Spleen (tissue), 11 donors: ENCODE results near the gene CLDN20. TPM values are rescaled to one million over a fixed set of nuclear protein-coding genes. Genes with fewer than 3 reads are reported as not detected.

ENCODE experiments used
- DNase-seq: peaks from one replicate; pipeline ENCODE4 v3.0.0-alpha.2; 2020
- H3K27ac ChIP-seq, 8 donors: fragments of 200-600 bp; sonication (generic) in 7 of 8; 1 replicate in 4 of 8; 2 replicates in 4 of 8; pipeline versions ENCODE4 v1.5.0 to v1.8.0; 2016 to 2021; ENCODE audit warnings: inconsistent platforms in 4 of 8, mild to moderate bottlenecking in 4 of 8, moderate library complexity in 1 of 8
- H3K27me3 ChIP-seq, 7 donors: fragments of 200-600 bp; sonication (generic) in 6 of 7; replicated peaks in 1 of 7; 1 replicate in 4 of 7; 2 replicates in 3 of 7; pipeline versions ENCODE4 v1.5.0 to v1.8.0; 2016 to 2021; ENCODE audit warnings: inconsistent platforms in 3 of 7, mild to moderate bottlenecking in 1 of 7
- H3K36me3 ChIP-seq, 6 donors: fragments of 200-600 bp; sonication (generic) in 5 of 6; 1 replicate in 4 of 6; 2 replicates in 2 of 6; pipeline versions ENCODE4 v1.5.0 to v1.8.0; 2016 to 2021; ENCODE audit warnings: inconsistent platforms in 2 of 6
- H3K4me1 ChIP-seq, 6 donors: fragments of 200-600 bp; sonication (generic) in 5 of 6; 1 replicate in 3 of 6; 2 replicates in 3 of 6; pipeline versions ENCODE4 v1.5.0 to v1.8.0; 2016 to 2021; ENCODE audit warnings: inconsistent platforms in 3 of 6
- H3K4me3 ChIP-seq, 8 donors: fragments of 200-600 bp; sonication (generic) in 7 of 8; 1 replicate in 4 of 8; 2 replicates in 4 of 8; pipeline versions ENCODE4 v1.5.0 to v1.8.0; 2016 to 2021; ENCODE audit warnings: inconsistent platforms in 4 of 8, mild to moderate bottlenecking in 4 of 8, moderate library complexity in 2 of 8
- H3K9me3 ChIP-seq, 8 donors: fragments of 200-600 bp; sonication (generic) in 7 of 8; 1 replicate in 4 of 8; 2 replicates in 4 of 8; pipeline versions ENCODE4 v1.5.0 to v1.8.0; 2016 to 2021; ENCODE audit warnings: inconsistent platforms in 4 of 8
- POLR2A ChIP-seq, 3 donors: fragments of 450-650 bp; IDR thresholded peaks; one replicate each; pipeline ENCODE4 v1.5.1; 2017; ENCODE audit warnings: antibody characterized with exemption in 3 of 3, mild to moderate bottlenecking in 1 of 3
- POLR2AphosphoS5 ChIP-seq, 3 donors: sonication (generic); formaldehyde crosslinking; IDR thresholded peaks; one replicate each; pipeline ENCODE4 v1.5.1; 2017; ENCODE audit warnings: antibody characterized with exemption in 3 of 3
- WGBS, 5 donors: extraction: QIAGEN DNeasy Blood & Tissue Kit in 3 of 5; methylation state at CpG; one replicate each; pipeline versions ENCODE4 v1.1.5 to v1.1.7; 2013 to 2018; 5-methylcytosine and 5-hydroxymethylcytosine counted together
- intact Hi-C: fragments of 100-400 bp; cut with DNase I; formaldehyde crosslinking; loops from one replicate; pipeline ENCODE4 v1.15.0; 2023; ENCODE audit warnings: low total_unique reads
- polyA plus RNA-seq, 3 donors: library from polyadenylated mRNA; stranded (reverse); fragments of 200-250 nt; gene quantifications; one replicate each; pipeline ENCODE4 v1.2.1, GENCODE V29; 2013
- total RNA-seq, 7 donors: library from RNA; depleted of rRNA in 3 of 7; stranded (reverse); fragments of >200 nt in 3 of 7; fragmentation: NEBNext Ultra II Directional in 4 of 7; extraction: Animal tissue kit (Norgen Biotek cat#: 25700) in 4 of 7; gene quantifications; one replicate each; pipeline versions ENCODE4 v1.1.0 to v1.2.1, GENCODE V29; 2016 to 2021
- TF ChIP-seq, protein P1 (sequence below), 11 experiments: fragments of 200-600 bp in 7 of 11; fragments of 450-650 bp in 4 of 11; sonication (generic) in 4 of 11; IDR thresholded peaks in 8 of 11; conservative IDR thresholded peaks in 3 of 11; 1 replicate in 7 of 11; 2 replicates in 4 of 11; pipeline versions ENCODE4 v1.4.0 to v1.8.0; 2016 to 2021; ENCODE audit warnings: antibody characterized with exemption in 11 of 11, inconsistent platforms in 4 of 11, mild to moderate bottlenecking in 1 of 11
- donor health status: healthy with polysubstance abuse.
- donor health status: DM: no; HTN: no; CAD: no; lungs with moderate emphysema.
- donor health status: DM: no; HTN: no; CAD: no.
- donor health status: Bipolar disorder and iron deficiency.
- donor health status: healthy.
- donor health status: DM: no; HTN: no; CAD: no.
- donor health status: DM: yes; HTN: yes; CAD: no.

CLDN20 gene
- total and polyA plus RNA-seq, 10 donors = not detected

DNA sequence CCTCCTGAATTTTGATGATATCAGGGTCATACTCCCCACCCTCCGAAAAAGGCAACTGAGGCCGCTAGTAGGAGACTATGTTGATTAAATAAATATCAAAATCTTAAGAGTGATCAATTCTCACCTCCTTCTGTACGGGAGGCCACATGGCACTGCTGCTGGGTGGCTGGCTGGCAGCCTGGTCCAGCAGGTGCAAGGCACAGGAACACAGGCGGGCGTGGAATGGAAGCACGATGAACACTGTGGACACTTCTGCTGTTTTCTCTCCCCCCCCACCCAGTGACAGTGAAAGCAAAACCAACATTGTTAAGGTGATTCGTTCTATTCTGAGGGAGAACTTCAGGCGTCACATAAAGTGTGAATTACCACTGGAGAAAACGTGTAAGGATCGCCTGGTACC, 9.7 kb upstream of the CLDN20 start:
- H3K27me3 ChIP-seq = no peaks in the 10 kb centered on the region
- intact Hi-C loops = no loop called here
- DNase-seq = no peak
- no peaks in the 10 kb centered on the region for H3K4me1 ChIP-seq
- TF ChIP-seq, protein P1, sequence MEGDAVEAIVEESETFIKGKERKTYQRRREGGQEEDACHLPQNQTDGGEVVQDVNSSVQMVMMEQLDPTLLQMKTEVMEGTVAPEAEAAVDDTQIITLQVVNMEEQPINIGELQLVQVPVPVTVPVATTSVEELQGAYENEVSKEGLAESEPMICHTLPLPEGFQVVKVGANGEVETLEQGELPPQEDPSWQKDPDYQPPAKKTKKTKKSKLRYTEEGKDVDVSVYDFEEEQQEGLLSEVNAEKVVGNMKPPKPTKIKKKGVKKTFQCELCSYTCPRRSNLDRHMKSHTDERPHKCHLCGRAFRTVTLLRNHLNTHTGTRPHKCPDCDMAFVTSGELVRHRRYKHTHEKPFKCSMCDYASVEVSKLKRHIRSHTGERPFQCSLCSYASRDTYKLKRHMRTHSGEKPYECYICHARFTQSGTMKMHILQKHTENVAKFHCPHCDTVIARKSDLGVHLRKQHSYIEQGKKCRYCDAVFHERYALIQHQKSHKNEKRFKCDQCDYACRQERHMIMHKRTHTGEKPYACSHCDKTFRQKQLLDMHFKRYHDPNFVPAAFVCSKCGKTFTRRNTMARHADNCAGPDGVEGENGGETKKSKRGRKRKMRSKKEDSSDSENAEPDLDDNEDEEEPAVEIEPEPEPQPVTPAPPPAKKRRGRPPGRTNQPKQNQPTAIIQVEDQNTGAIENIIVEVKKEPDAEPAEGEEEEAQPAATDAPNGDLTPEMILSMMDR (IDR thresholded peaks at IDR 0.05 in 8 of 11, conservative IDR thresholded peaks at IDR 0.05 in 3 of 11) = no peak
- TF ChIP-seq POLR2A (IDR thresholded peaks at IDR 0.05) (no peak), POLR2AphosphoS5 (IDR thresholded peaks at IDR 0.05) (no peak)
- H3K9me3 ChIP-seq = no peaks in the 10 kb centered on the region
- peaks cover 0 to 100% (median 64%) of the 10 kb centered on the region in 6 donors for H3K36me3 ChIP-seq
- H3K27ac ChIP-seq = no peak overlapping the region
- WGBS, 5 donors = 86 to 96% (median 92%) methylated on average over 10 of the region's 10 CpGs
- no peak overlapping the region for H3K4me3 ChIP-seq

DNA sequence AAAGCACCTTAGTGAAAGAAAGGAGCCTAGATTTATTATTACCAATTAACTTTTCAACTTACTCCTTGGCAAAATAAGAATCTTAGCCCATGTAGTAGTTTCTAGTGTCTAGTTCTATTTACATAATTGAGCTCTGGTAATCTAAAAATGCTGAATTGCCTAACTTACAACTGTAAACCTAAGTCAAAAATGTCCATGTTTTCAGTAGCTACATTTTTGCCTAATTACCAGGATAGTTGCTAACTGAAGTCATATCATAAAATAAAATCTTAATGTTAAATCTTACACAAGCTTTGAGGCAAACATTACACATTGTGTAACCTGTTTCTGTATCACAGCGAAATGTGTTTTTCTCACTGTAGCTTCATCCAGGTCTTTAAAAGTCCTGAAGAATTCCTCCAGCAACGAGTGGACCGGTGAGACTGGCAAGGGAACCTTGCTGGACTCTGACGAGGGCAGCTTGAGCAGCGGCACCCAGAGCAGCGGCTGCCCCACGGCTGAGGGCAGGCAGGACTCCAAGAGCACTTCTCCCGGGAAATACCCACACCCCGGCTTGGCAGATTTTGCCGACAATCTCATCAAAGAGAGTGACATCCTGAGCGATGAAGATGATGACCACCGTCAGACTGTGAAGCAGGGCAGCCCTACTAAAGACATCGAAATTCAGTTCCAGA, 7.6 kb upstream of the CLDN20 start:
- peaks cover 0 to 100% (median 73%) of the 10 kb centered on the region in 6 donors for H3K36me3 ChIP-seq
- H3K4me3 ChIP-seq = no peak overlapping the region
- intact Hi-C loops = no loop called here
- TF ChIP-seq POLR2A (IDR thresholded peaks at IDR 0.05) (no peak), POLR2AphosphoS5 (IDR thresholded peaks at IDR 0.05) (no peak)
- TF ChIP-seq, protein P1 (IDR thresholded peaks at IDR 0.05 in 8 of 11, conservative IDR thresholded peaks at IDR 0.05 in 3 of 11) = no peak
- WGBS, 5 donors = 80 to 91% (median 85%) methylated on average over 13 of the region's 13 CpGs
- no peaks in the 10 kb centered on the region for H3K9me3 ChIP-seq
- no peaks in the 10 kb centered on the region for H3K4me1 ChIP-seq
- no peaks in the 10 kb centered on the region for H3K27me3 ChIP-seq
- H3K27ac ChIP-seq = no peak overlapping the region
- no peak for DNase-seq

DNA sequence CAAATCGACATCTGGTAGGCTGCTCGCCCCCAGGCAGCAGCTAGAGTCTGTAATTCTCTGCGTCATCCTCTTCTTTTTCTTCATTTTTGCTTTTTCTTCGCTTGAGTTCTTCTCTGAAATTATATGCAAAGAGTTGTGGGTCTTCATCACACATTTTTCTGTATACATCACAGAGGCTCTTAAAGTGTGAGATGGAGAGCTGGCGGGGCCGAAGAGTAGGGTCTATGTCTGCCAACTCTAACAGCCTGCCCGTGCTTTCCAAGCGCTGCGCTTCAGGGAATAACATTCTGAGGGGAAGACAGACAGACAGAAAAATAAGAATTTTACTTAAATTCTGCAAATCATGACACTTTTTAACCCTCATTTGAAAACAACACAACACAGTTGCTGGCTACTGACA, 6.0 kb upstream of the CLDN20 start:
- intact Hi-C loops = no loop called here
- Histone ChIP-seq H3K4me1 (no peaks in the 10 kb centered on the region), H3K4me3 (no peak overlapping the region), H3K36me3 (peaks cover 0 to 95% (median 61%) of the 10 kb centered on the region in 6 donors), H3K27ac (no peak overlapping the region), H3K27me3 (no peaks in the 10 kb centered on the region), H3K9me3 (no peaks in the 10 kb centered on the region)
- TF ChIP-seq, protein P1 (IDR thresholded peaks at IDR 0.05 in 8 of 11, conservative IDR thresholded peaks at IDR 0.05 in 3 of 11) = no peak
- TF ChIP-seq POLR2AphosphoS5 (IDR thresholded peaks at IDR 0.05) = no peak
- TF ChIP-seq POLR2A (IDR thresholded peaks at IDR 0.05) = no peak
- 96 to 99% (median 97%) methylated on average over 9 of the region's 9 CpGs for WGBS, 5 donors
- DNase-seq = no peak

DNA sequence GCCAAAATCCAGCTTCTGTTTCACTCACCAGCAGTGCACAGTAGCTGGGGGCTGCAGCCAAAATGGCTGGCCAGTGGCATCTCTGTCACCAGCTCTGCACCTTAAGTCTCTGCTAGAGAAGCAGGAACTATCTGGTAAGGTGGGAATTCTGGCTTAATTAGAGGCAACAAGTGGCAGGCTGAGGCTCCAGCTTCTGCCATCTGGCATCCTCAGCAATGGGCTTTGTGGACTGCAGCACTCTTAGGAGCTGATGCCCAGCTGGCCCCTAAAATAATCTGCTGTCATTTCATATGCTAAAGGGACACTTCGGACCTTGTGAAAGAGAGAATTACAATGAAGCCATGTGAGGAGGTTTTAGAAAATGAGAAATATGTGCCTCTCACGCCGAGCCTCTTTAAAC, 4.6 kb upstream of the CLDN20 start:
- TF ChIP-seq POLR2AphosphoS5 (IDR thresholded peaks at IDR 0.05) (no peak), POLR2A (IDR thresholded peaks at IDR 0.05) (no peak)
- TF ChIP-seq, protein P1 (IDR thresholded peaks at IDR 0.05 in 8 of 11, conservative IDR thresholded peaks at IDR 0.05 in 3 of 11) = no peak
- no peak overlapping the region for H3K4me3 ChIP-seq
- 94 to 100% (median 96%) methylated on average over 3 of the region's 3 CpGs for WGBS, 5 donors
- no peak overlapping the region for H3K27ac ChIP-seq
- H3K4me1 ChIP-seq = no peaks in the 10 kb centered on the region
- DNase-seq = no peak
- H3K27me3 ChIP-seq = no peaks in the 10 kb centered on the region
- intact Hi-C loops = no loop called here
- peaks cover 0 to 86% (median 51%) of the 10 kb centered on the region in 6 donors for H3K36me3 ChIP-seq
- no peaks in the 10 kb centered on the region for H3K9me3 ChIP-seq
